ENCODE measurements around the gene COPS6. TPM values are rescaled to one million over a fixed set of nuclear protein-coding genes. Genes with fewer than 3 reads are reported as not detected.

Gene COPS6
- total RNA-seq, 1 experiment from 2014 or later = 110 TPM

GRCh38 chr7:100130608-100131453 is 42.1 kb downstream of the COPS6 start:
- DNase-seq = peak; percentile 73
- no TSS peak for BruUV-seq (replicated peaks)
- Mint-ChIP-seq H3K4me1 (ENCODE audit: low read depth, unreplicated experiment) (peaks cover 13% of the 10 kb centered on the region), H3K9me3 (ENCODE audit: low read depth, unreplicated experiment) (no peaks in the 10 kb centered on the region), H3K27me3 (ENCODE audit: unreplicated experiment) (no peaks in the 10 kb centered on the region), H3K4me3 (ENCODE audit: low read depth, unreplicated experiment) (peak overlapping the region; percentile 33), H3K27ac (ENCODE audit: unreplicated experiment) (no peak overlapping the region), H3K36me3 (ENCODE audit: insufficient read depth, unreplicated experiment) (peaks cover 26% of the 10 kb centered on the region)
- peak; percentile 78 for TF ChIP-seq CTCF (IDR thresholded peaks at IDR 0.05; ENCODE audit: unreplicated experiment)
- intact Hi-C loops (cut with micrococcal nuclease; ENCODE audit: unreplicated experiment) = loop anchor here (5.0 kb wide), 1 partner anchor 81 kb away; no protein-coding TSS in a partner anchor
- CTCF ChIA-PET = interaction anchor here (0.7 to 0.8 kb wide), 2 partner anchors 87 to 90 kb away, joined by 3 to 4 read pairs; no protein-coding TSS in a partner anchor

- Mint-ChIP-seq H3K27me3 (ENCODE audit: unreplicated experiment) (no peaks in the 10 kb centered on the region), H3K36me3 (ENCODE audit: insufficient read depth, unreplicated experiment) (peaks cover 13% of the 10 kb centered on the region), H3K27ac (ENCODE audit: unreplicated experiment) (no peak overlapping the region), H3K4me1 (ENCODE audit: low read depth, unreplicated experiment) (peaks cover 13% of the 10 kb centered on the region), H3K4me3 (ENCODE audit: low read depth, unreplicated experiment) (no peak overlapping the region), H3K9me3 (ENCODE audit: low read depth, unreplicated experiment) (no peaks in the 10 kb centered on the region)
- intact Hi-C loops (cut with micrococcal nuclease; ENCODE audit: unreplicated experiment) = loop anchor here (5.0 kb wide), 1 partner anchor 80 kb away; no protein-coding TSS in a partner anchor
- CTCF ChIA-PET = interaction anchor here (0.8 to 1.5 kb wide), 3 partner anchors 17 to 86 kb away, joined by 4 to 8 read pairs (median 6); partner anchors contain the start of gene LAMTOR4
- TF ChIP-seq CTCF (IDR thresholded peaks at IDR 0.05; ENCODE audit: unreplicated experiment) = no peak
- no peak for DNase-seq
- BruUV-seq (replicated peaks) = no TSS peak
Measured at GRCh38 chr7:100132126-100132525, 43.4 kb downstream of the COPS6 start.

- H3K27ac Mint-ChIP-seq (ENCODE audit: unreplicated experiment) = no peak overlapping the region
- DNase-seq = peak; percentile 72
- H3K9me3 Mint-ChIP-seq (ENCODE audit: low read depth, unreplicated experiment) = no peaks in the 10 kb centered on the region
- peak; percentile 70 for TF ChIP-seq CTCF (IDR thresholded peaks at IDR 0.05; ENCODE audit: unreplicated experiment)
- intact Hi-C loops (cut with micrococcal nuclease; ENCODE audit: unreplicated experiment) = loop anchor here (5.0 kb wide), 1 partner anchor 80 kb away; no protein-coding TSS in a partner anchor
- H3K4me1 Mint-ChIP-seq (ENCODE audit: low read depth, unreplicated experiment) = peaks cover 13% of the 10 kb centered on the region
- no peak overlapping the region for H3K4me3 Mint-ChIP-seq (ENCODE audit: low read depth, unreplicated experiment)
- no peaks in the 10 kb centered on the region for H3K27me3 Mint-ChIP-seq (ENCODE audit: unreplicated experiment)
- H3K36me3 Mint-ChIP-seq (ENCODE audit: insufficient read depth, unreplicated experiment) = peaks cover 7% of the 10 kb centered on the region
- CTCF ChIA-PET = interaction anchor here (0.8 to 1.5 kb wide), 3 partner anchors 16 to 86 kb away, joined by 4 to 8 read pairs (median 6); partner anchors contain the start of gene LAMTOR4
- no TSS peak for BruUV-seq (replicated peaks)
Measured at GRCh38 chr7:100132697-100133151, 44.0 kb downstream of the COPS6 start.

GRCh38 chr7:100137851-100138760 is 49.3 kb downstream of the COPS6 start:
- TF ChIP-seq CTCF (IDR thresholded peaks at IDR 0.05; ENCODE audit: unreplicated experiment) = no peak
- BruUV-seq (replicated peaks) = no TSS peak
- peaks cover 7% of the 10 kb centered on the region for H3K4me1 Mint-ChIP-seq (ENCODE audit: low read depth, unreplicated experiment)
- CTCF ChIA-PET = interaction anchor here (0.6 kb wide), 1 partner anchor 628 kb away, joined by 4 read pairs; no protein-coding TSS in a partner anchor
- no peaks in the 10 kb centered on the region for H3K36me3 Mint-ChIP-seq (ENCODE audit: insufficient read depth, unreplicated experiment)
- intact Hi-C loops (cut with micrococcal nuclease; ENCODE audit: unreplicated experiment) = no loop called here
- no peak overlapping the region for H3K27ac Mint-ChIP-seq (ENCODE audit: unreplicated experiment)
- H3K27me3 Mint-ChIP-seq (ENCODE audit: unreplicated experiment) = no peaks in the 10 kb centered on the region
- no peak overlapping the region for H3K4me3 Mint-ChIP-seq (ENCODE audit: low read depth, unreplicated experiment)
- no peaks in the 10 kb centered on the region for H3K9me3 Mint-ChIP-seq (ENCODE audit: low read depth, unreplicated experiment)
- no peak for DNase-seq
